Renal cortex interstitium (tissue), 11 donors: ENCODE results near the gene FNDC5. TPM values are rescaled to one million over a fixed set of nuclear protein-coding genes. Genes with fewer than 3 reads are reported as not detected.

Source experiments
- DNase-seq, 11 donors: peaks; one replicate each; pipeline ENCODE4 v3.0.0-alpha.2; 2013; ENCODE audit warnings: low read depth in 9 of 11, low spot score in 4 of 11; ENCODE audit errors: extremely low read depth in 1 of 11
- polyA plus RNA-seq, 3 donors: library from polyadenylated mRNA; unstranded; fragments of 120-200 nt; gene quantifications; one replicate each; pipeline ENCODE4 v1.2.1, GENCODE V29; 2013; ENCODE audit not compliant: insufficient read length in 3 of 3

FNDC5 gene
- polyA plus RNA-seq, 3 donors, result 46.5 to 56.8 (median 56.2) TPM

GRCh38 chr1:32855861-32856617 lies 14.7 kb downstream of the FNDC5 start:
- DNase-seq, result no peak

GRCh38 chr1:32848354-32849063 lies 22.2 kb downstream of the FNDC5 start:
- DNase-seq, result no peak

- no peak for DNase-seq
Observed at GRCh38 chr1:32831878-32832277, 38.8 kb downstream of the FNDC5 start.

DNA sequence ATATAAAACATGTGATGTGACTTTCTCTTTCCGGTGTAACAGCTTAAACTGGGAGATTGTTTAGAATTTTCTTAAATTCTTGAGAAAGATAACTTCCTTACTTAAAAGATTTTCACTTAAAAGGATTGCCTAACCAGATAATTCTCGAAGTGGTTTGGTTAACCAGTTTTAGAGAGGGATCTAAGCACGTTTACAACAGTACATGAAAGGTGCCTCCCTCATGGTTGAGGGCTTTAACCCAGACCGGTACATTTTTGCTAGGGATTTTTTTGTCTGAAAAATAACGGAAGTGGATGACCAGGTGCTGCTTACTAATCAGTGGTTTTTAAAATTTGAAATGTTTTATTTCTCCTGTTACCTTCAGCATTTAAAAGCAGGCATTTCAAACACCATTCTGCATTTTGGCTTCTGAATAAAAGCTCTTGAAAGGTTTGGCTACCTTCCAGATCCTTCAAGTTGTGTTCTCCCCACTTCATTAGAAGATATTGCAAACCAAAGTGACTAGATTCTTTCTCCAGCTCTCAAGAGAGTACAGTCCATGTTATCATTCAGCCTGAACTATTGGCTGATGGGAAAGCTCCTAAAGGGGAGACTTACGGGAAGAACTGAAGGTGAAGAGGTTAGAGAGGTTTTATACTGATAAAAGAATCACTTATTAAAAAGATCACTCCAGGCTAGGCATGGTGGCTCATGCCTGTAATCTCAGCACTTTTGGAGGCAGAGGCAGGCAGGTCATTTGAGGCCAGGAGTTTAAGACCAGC lies 40.4 kb downstream of the FNDC5 start:
- no peak for DNase-seq

- DNase-seq, result peak in 4 of 11 donors; percentile 8 to 21 (median 18)
Observed at GRCh38 chr1:32828341-32828740, 42.4 kb downstream of the FNDC5 start.

GRCh38 chr1:32825181-32825580 lies 45.5 kb downstream of the FNDC5 start:
- DNase-seq, result no peak

- DNase-seq, result peak in 1 of 11 donors; percentile 0
Observed at GRCh38 chr1:32818804-32819541, 51.7 kb downstream of the FNDC5 start.

DNA sequence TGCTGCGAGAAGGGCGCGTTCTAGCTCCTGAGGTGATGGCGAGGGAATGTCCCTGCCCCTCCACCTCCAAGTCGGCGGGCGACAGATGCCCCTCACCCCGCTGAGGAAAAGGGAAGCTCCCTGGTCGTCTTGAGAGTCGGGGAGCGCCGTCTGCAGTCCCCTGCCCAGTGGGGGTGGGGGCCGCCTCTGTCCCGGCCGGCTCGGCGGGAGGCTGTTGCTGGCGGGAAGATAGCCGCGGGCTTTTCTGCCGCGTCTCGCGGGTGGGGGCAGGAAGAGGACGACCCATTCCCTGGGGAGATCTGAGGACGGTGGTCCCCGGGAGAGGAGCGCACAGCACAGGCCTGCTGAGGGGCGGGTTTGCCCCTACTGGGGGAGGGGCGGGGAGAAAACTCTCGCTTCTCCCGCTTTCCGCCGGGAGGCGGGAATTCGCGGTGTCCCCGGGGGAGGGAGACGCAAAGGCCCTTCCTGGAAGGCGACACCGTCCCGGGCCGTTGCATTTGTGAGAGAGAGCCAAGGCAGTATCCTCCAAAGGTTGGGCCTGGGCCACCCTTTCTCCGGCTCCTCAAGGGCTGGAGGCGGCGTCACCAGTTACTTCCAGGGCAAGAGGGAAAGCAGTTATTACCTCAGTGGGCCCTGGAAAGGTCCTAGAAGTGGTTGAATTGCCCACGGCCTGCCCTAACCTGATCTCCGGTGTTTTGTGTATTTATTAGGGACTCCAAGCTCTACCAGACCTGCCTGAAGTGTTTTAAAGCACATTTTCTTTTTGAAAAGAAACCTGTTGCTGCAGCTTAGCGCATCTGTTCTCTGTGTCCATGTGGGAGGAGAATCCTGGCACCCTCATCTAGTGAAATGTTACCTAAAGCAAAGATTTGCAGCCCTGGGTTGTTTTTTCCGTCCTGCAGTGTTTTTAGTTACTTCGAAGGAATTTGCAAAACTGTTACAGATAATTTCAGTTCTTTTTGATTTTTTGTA lies 52.6 kb downstream of the FNDC5 start:
- DNase-seq, result peak; percentile 51 to 82 (median 75)

DNA sequence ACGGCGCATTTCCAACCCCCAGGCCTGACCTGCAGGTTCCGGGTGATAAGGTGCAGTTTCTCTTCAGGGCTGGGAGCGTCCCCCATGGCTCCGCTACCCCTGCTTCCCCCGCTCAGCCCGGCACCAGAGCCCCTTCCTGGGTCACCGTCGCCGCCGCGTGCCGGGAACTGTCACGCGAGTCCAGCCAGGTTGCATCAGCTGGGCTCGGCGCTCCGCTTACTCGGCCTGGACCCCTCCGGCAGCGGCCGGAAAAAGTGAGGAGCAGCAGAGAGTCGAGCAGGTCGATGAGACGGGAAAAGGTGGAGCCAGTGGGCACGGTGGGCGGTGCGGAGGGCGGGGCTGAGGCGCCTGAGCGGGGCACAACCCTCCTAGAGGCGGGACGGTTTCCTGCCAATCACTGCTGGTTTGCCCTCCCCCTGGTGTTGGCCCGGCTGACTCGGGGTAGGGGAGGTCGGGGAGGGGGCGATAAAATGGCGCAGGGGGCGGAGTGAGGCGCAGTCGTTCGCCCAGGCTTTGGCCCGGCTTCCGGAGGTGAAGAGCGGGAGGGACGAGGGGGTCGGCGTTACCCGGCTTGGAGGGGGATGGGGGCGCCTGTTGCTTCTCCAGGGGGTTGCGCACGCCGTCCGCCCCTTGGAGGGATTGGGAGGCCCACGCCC lies 53.4 kb downstream of the FNDC5 start, which contains the start of the genes S100PBP and YARS1:
Gene S100PBP, plus strand, starts transcription at position 495 of the 656 bp plus-strand sequence. CDS start 8,447 bp downstream, outside the sequence.
Gene YARS1, minus strand, starts transcription at position 200 of the 656 bp plus-strand sequence. Its CDS starts 114 bp downstream, at position 86.
- DNase-seq, result peak; percentile 93 to 99 (median 97)

DNA sequence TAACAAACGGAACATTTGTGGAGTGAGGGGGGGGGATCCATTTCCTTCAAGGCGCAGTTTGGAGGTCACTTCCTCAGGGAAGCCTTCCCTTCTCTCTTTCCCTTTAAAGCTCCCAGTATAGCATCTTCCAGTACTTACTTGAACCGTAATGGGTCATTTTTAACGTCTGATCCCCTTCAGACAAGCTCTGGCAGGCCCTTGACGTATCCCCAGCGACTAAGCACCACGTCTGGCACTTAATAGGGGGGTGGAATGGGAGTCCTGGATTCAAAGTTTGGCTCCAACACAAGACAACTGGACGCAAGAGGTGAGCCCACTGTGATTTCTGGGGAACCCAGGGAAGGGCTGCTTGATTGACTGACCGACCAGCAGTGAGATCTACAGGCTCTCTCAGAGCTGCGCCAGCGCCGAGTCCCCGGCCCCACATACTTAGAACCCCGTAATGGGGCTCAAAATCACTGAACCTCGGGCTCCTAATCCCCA lies 54.0 kb downstream of the FNDC5 start:
- DNase-seq, result peak in 4 of 11 donors; percentile 2 to 8 (median 4)

DNA sequence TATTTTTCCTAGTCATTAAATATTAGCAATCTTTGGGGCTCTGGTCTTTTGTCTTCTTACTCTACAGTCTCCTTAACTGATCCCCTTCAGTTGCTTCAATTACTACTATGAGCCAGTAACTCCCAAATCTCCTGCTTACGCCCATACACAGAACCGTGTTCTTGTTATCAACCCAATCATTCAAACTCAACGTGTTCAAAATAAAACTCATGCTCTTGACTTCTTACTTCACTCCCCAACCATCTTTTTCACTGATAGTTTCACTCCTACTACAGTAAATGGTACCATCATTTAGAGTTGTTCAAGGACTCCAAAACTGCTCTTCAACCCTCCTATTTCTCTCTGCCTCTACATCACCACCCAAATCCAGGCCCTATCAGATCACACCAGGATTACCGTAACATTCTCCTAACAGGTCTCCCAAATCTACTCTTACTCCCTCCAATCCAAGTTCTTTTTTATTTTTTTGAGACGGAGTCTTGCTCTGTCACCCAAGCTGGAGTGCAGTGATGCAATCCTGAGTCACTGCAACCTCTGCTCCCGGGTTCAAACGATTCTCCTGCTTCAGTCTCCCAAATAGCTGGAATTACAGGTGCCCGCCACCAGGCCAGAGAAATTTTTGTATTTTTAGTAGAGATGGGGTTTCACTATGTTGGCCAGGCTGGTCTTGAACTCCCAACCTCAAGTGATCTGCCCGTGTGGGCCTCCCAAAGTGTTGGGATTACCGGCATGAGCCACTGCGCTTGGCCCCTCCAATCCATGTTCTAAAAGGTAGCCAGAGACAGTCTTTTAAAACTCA lies 56.6 kb downstream of the FNDC5 start:
- DNase-seq, result no peak

Other genes with a start within 250 kb of the FNDC5 start
- gene ZBTB8OS, start 220.4 kb downstream of the FNDC5 start, polyA plus RNA-seq, result 10 to 100 TPM; 34.8 to 40.4 (median 39.3) TPM
- 100 to 1,000 TPM; 290 to 367 (median 336) TPM for gene RBBP4, start 219.7 kb downstream of the FNDC5 start, polyA plus RNA-seq
- 1 to 10 TPM; 1.3 to 2.0 (median 1.8) TPM for gene SYNC, start 168.1 kb downstream of the FNDC5 start, polyA plus RNA-seq
- gene YARS1, start 53.6 kb downstream of the FNDC5 start, polyA plus RNA-seq, result 10 to 100 TPM; 57.3 to 68.0 (median 60.2) TPM
- gene S100PBP, start 53.3 kb downstream of the FNDC5 start, polyA plus RNA-seq, result 10 to 100 TPM; 31.7 to 46.5 (median 37.2) TPM
- gene HPCA, start 15.6 kb upstream of the FNDC5 start, polyA plus RNA-seq, result under 1 TPM; 0.31 to 0.95 (median 0.71) TPM
- 1 to 10 TPM; 6.1 to 7.9 (median 7.7) TPM for gene TMEM54, start 30.5 kb upstream of the FNDC5 start, polyA plus RNA-seq
- gene RNF19B, start 93.9 kb upstream of the FNDC5 start, polyA plus RNA-seq, result 10 to 100 TPM; 16.6 to 17.4 (median 16.7) TPM
- gene AK2, start 166.0 kb upstream of the FNDC5 start, polyA plus RNA-seq, result 100 to 1,000 TPM; 199 to 254 (median 217) TPM
- 10 to 100 TPM in 1 of 3 donors, 1 to 10 TPM in 2; 7.1 to 10.3 (median 8.2) TPM for gene AZIN2, start 210.2 kb upstream of the FNDC5 start, polyA plus RNA-seq